Epithelial cell of prostate (primary cell): ENCODE measurements around the gene TEX54.
"Not testable (repeated sequence)": the region's sequence is repeated elsewhere in the genome, so short reads cannot be mapped to it uniquely, and the experiment has no call there.

Experiments
- DNase-seq: peaks from one replicate; pipeline ENCODE4 v3.0.0-alpha.2; 2011; ENCODE audit warnings: low read depth, low spot score
- H3K27ac ChIP-seq: fragments of 450-650 bp; 2 replicates; pipeline ENCODE4 v1.5.1; 2017; ENCODE audit warnings: mild to moderate bottlenecking

Gene TEX54

GRCh38 chr11:62856333-62856895 is 23.8 kb upstream of the TEX54 start:
- H3K27ac ChIP-seq: peak overlapping the region; percentile 72
- DNase-seq: no peak

- DNase-seq: peak; percentile 95
- peak overlapping the region; percentile 72 for H3K27ac ChIP-seq
Measured at GRCh38 chr11:62855571-62856332, 23.1 kb upstream of the TEX54 start.

DNA sequence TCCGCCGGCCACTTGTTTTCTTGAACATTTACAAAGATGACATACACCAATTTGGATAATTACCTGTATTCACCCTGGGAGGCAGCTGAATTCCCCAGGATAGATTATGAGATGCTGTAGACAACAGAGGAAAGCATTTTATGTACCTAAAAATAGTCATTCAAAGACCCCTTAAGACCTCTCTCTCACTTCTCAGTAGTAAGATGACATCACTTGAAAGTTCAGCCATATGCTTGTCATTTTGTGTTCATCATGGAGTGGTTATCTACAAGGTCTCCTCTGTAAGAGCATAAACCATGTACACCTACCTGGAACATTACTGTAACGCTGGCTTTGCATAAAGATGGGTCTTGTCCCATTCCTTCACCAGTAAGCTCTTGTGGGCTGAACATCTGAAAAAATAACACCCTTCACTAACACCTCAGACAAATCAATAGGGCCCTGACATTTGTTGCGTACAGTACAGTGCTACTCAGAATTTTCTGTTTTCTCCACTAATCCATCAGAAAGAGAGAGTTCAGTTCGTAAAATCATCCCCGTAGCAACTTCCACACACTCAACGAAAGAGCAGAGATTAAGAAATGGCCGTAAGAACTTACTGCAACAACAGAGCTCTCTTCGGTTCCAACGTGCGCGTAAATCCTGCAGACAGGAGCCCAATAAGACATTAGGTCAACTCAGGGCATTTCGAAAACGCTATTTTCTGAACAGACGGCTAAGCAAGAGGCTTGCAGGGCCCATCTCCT is 22.4 kb upstream of the TEX54 start:
- DNase-seq: no peak
- H3K27ac ChIP-seq: peak overlapping the region; percentile 72

- H3K27ac ChIP-seq: peak overlapping the region; percentile 72
- DNase-seq: no peak
Measured at GRCh38 chr11:62854013-62854824, 21.6 kb upstream of the TEX54 start.

DNA sequence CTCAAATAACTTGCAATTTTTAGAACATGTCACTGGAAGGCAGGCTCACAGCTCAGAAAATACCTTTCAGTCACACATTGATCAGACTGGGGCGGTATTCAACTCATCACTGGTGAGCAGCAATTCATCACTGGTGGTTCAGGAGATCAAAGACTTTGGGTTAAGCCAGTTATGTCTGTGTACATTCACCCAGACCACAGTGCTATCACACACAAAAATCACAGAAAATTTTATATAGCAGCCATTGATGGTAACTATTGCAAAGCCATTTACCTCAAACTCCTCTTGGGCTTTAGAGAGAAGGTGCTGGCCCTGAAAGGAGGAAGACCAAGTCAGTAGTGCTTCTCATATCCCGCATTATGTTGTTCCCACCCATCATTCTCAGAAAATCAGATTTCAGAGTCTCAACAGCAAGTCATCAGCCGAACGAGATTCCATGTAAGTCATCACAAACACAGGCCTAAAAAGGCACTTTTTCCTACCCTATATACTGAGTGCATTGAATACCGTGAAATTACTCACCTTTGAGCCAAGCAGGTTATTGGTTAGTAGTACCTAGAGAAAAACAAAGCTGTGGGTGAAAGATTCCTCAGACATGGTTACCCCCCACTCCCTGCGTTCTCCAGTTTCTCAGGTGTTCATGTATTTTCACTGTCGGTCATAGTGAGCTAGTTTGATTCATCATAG is 20.8 kb upstream of the TEX54 start:
- no peak for DNase-seq
- peak overlapping the region; percentile 72 for H3K27ac ChIP-seq

GRCh38 chr11:62852523-62853188 is 20.0 kb upstream of the TEX54 start:
- peak overlapping the region; percentile 72 for H3K27ac ChIP-seq
- no peak for DNase-seq

- H3K27ac ChIP-seq: peak overlapping the region; percentile 72
- DNase-seq: no peak
Measured at GRCh38 chr11:62851807-62852522, 19.3 kb upstream of the TEX54 start.

DNA sequence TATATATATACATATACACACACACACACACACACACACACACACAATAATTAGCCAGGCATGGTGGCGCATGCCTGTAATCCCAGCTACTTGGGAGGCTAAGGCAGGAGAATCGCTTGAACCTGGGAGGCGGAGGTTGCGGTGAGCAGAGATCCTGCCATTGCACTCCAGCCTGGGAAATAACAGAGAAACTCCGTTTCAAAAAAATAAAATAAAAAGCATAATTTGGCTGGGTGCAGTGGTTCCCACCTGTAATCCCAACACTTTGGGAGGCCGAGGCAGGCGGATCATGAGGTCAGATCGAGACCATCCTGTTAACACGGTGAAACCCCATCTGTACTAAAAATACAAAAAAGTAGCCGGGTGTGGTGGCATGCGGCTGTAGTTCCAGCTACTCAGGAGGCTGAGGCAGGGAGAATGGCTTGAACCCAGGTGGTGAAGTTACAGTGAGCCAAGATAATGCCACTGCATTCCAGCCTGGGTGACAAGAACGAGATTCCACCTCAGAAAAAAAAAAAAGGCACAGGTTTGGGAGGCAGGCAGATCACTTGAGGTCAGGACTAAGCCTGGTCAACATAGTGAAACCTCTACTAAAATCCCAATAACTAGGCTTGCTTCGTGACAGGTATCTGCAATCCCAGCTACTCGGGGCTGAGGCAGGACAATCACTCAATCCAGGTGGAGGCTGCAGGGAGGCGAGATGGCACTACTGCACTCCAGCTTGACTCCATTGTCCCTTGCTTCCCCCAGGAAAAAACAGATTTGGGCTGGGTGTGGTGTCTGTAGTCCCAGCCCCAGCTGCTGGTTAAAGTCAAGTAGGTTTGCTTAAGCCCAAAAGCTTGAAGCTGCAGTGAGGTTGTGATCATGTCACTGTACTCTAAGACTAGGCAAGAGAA is 18.5 kb upstream of the TEX54 start:
- H3K27ac ChIP-seq: peak overlapping the region; percentile 72
- DNase-seq: no peak

DNA sequence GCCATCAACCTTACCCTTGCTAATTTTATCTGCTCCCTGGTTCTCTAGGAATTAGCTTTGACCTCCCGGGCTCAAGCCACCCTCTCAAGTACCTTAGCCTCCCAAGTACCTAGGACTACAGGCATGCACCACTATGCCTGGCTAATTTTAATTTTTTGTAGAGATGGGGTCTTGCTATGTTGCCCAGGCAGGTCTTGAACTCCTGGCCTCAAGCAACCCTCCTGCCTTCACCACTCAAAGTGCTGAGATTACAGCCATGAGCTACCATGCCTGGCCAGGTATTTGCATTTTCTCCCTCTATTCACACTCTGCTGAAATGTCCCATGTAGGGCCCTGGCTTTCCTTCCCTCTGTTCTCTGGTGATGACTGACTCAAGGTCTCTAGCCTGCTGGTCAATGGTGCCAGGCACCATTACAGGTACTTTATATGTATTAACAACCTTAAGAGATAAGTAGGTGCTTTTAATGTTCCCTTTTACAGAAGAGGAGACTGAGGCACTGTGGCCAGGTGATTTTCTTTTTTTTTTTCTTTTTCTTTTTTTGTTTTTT is 15.2 kb upstream of the TEX54 start:
- H3K27ac ChIP-seq: no peak overlapping the region
- no peak for DNase-seq

- H3K27ac ChIP-seq: no peak overlapping the region
- DNase-seq: no peak
Measured at GRCh38 chr11:62846177-62846576, 13.5 kb upstream of the TEX54 start.

GRCh38 chr11:62844154-62844553 is 11.5 kb upstream of the TEX54 start:
- no peak for DNase-seq
- no peak overlapping the region for H3K27ac ChIP-seq

DNA sequence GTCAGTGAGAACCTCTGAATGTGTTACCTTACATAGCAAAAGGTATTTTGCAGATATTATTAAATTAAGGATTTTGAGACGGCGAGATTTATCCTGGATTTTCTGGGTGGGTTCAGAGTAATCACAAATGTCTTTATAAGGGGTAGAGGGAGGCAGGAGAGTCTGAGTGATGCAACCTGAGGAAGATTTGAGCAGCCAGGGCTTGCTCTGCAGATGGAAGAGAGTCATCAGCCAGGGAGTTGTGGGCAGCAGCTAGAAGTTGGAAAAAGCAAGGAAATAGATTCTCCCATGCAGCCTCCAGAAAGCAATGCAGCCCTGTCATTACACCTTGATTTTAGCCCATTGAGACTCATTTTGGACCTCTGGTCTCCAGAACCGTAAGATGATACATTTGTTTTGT is 10.8 kb upstream of the TEX54 start:
- no peak for DNase-seq
- peak overlapping the region; percentile 7 for H3K27ac ChIP-seq

GRCh38 chr11:62842891-62843290 is 10.2 kb upstream of the TEX54 start:
- H3K27ac ChIP-seq: peak overlapping the region; percentile 94
- DNase-seq: not testable (repeated sequence)

DNA sequence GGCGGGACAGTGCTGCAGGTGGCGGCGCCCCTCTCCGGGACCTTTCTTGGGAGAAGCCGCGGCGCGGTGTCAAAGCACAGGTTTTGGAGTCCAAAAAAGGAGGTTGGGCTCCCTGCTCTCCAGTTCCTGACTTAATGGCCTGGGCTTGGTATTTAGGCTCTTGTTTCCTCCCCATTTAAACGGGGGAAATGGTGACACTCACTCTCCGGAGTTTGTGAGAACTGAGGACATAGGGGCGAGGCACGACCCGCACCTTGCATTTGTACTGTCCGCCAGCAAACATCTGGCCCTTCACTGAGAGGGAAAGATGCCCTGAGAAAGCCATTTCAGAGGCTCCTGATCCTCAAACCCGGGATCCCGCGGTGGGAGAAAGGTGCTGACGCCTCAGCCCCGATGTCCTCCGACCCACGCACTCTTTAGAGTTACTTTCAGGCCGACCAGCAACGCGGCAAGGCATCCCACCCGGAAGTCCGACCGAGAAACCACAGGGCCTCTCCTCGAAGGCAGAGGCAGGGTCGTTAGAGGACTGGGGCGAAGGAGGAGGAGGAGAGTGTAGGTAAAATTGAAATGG is 9.6 kb upstream of the TEX54 start:
- no peak for DNase-seq

GRCh38 chr11:62841361-62842170 is 8.9 kb upstream of the TEX54 start:
- peak; percentile 100 for DNase-seq
- peak overlapping the region; percentile 94 for H3K27ac ChIP-seq

More for the DNA sequence above, 9.6 kb upstream of the TEX54 start:
- H3K27ac ChIP-seq: peak overlapping the region; percentile 94

DNA sequence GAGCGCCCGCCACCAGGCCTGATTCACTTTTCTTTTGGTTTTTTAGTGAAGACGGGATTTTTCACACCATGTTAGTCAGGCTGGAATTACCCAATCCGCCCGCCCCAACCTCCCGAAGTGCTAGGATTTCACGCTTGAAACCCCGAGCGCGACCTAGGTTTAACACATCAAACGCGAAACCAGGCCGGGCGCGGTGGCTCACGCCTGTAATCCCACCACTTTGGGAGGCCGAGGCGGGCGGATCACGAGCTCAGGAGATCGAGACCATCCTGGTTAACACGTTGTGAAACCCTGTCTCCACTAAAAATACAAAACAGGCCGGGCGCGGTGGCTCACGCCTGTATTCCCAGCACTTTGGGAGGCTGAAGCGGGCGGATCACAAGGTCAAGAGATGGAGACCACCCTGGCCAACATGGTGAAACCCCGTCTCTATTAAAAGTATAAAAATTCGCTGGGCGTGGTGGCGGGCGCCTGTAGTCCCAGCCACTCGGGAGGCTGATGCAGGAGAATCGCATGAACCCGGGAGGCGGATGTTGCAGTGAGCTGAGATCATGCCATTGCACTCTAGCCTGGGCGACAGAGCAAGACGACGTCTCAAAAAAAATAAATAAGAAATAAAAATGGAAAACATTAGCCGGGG is 8.2 kb upstream of the TEX54 start:
- DNase-seq: peak; percentile 89
- peak overlapping the region; percentile 94 for H3K27ac ChIP-seq
